Thyroid gland (tissue), 4 donors: ENCODE data around the gene SPNS3. TPM values are rescaled to one million over a fixed set of nuclear protein-coding genes. Genes with fewer than 3 reads are reported as not detected.

ENCODE experiments used
- DNase-seq, 2 donors: peaks; one replicate each; pipeline ENCODE4 v3.0.0-alpha.2; 2019
- H3K27ac ChIP-seq, 3 donors: fragments of 200-600 bp; sonication (generic); 1 replicate in 2 of 3; 2 replicates in 1 of 3; pipeline ENCODE4 v1.5.1; 2016 to 2019; ENCODE audit warnings: mild to moderate bottlenecking in 1 of 3, moderate library complexity in 1 of 3
- H3K27me3 ChIP-seq: fragments of 200-600 bp; sonication (generic); one replicate; pipeline ENCODE4 v1.5.1; 2019
- H3K36me3 ChIP-seq, 2 donors: fragments of 200-600 bp; sonication (generic); one replicate each; pipeline ENCODE4 v1.5.1; 2016 to 2019
- H3K4me1 ChIP-seq, 2 donors: fragments of 200-600 bp; sonication (generic); one replicate each; pipeline ENCODE4 v1.5.1; 2017 to 2019
- H3K4me3 ChIP-seq, 3 donors: fragments of 200-600 bp; sonication (generic); replicated peaks in 1 of 3; 1 replicate in 2 of 3; 2 replicates in 1 of 3; pipeline ENCODE4 v1.5.1; 2016; ENCODE audit warnings: mild to moderate bottlenecking in 1 of 3
- H3K9me3 ChIP-seq: fragments of 200-600 bp; sonication (generic); one replicate; pipeline ENCODE4 v1.5.1; 2017
- POLR2A ChIP-seq, 2 donors: fragments of 450-650 bp; IDR thresholded peaks; one replicate each; pipeline ENCODE4 v1.6.1; 2017; ENCODE audit warnings: antibody characterized with exemption in 2 of 2, mild to moderate bottlenecking in 2 of 2, moderate library complexity in 1 of 2
- WGBS, 2 donors: methylation state at CpG; one replicate each; pipeline ENCODE4 v1.1.5; 2017; 5-methylcytosine and 5-hydroxymethylcytosine counted together
- intact Hi-C: fragments of 100-400 bp; cut with DNase I; formaldehyde crosslinking; loops from one replicate; pipeline ENCODE4 v1.15.1; 2023
- total RNA-seq, 4 donors: library from RNA; depleted of rRNA; stranded (reverse); fragments of >200 nt; gene quantifications; one replicate each; pipeline ENCODE4 v1.2.3, GENCODE V29; 2016
- TF ChIP-seq, protein P1 (sequence below), 6 experiments: fragments of 200-600 bp in 3 of 6; fragments of 450-650 bp in 3 of 6; sonication (generic) in 3 of 6; IDR thresholded peaks; one replicate each; pipeline ENCODE4 v1.5.1; 2016 to 2019; ENCODE audit warnings: antibody characterized with exemption in 6 of 6, mild to moderate bottlenecking in 2 of 6, inconsistent platforms in 1 of 6, moderate library complexity in 1 of 6

SPNS3 gene
- total RNA-seq, 4 donors from 2014 or later: 0.54 TPM; not detected in 3

- TF ChIP-seq POLR2A (IDR thresholded peaks at IDR 0.05): no peak
- TF ChIP-seq, protein P1, sequence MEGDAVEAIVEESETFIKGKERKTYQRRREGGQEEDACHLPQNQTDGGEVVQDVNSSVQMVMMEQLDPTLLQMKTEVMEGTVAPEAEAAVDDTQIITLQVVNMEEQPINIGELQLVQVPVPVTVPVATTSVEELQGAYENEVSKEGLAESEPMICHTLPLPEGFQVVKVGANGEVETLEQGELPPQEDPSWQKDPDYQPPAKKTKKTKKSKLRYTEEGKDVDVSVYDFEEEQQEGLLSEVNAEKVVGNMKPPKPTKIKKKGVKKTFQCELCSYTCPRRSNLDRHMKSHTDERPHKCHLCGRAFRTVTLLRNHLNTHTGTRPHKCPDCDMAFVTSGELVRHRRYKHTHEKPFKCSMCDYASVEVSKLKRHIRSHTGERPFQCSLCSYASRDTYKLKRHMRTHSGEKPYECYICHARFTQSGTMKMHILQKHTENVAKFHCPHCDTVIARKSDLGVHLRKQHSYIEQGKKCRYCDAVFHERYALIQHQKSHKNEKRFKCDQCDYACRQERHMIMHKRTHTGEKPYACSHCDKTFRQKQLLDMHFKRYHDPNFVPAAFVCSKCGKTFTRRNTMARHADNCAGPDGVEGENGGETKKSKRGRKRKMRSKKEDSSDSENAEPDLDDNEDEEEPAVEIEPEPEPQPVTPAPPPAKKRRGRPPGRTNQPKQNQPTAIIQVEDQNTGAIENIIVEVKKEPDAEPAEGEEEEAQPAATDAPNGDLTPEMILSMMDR (IDR thresholded peaks at IDR 0.05): no peak
- DNase-seq: no peak
- Histone ChIP-seq H3K27ac (no peak overlapping the region), H3K9me3 (no peaks in the 10 kb centered on the region), H3K27me3 (no peaks in the 10 kb centered on the region), H3K36me3 (no peaks in the 10 kb centered on the region), H3K4me1 (peaks cover 0 to 5% of the 10 kb centered on the region in 2 donors), H3K4me3 (no peak overlapping the region)
- 63 to 65% methylated on average over 6 of the region's 6 CpGs for WGBS, 2 donors
- intact Hi-C loops: loop anchor here (10.0 kb wide), 1 partner anchor 91 kb away; no protein-coding TSS in a partner anchor
Measured at GRCh38 chr17:4443476-4443875, 9.7 kb downstream of the SPNS3 start.

GRCh38 chr17:4444782-4445473, 11.2 kb downstream of the SPNS3 start:
- no peak for TF ChIP-seq POLR2A (IDR thresholded peaks at IDR 0.05)
- TF ChIP-seq, protein P1 (IDR thresholded peaks at IDR 0.05): no peak
- 84% methylated on average over 16 to 18 of the region's 18 CpGs for WGBS, 2 donors
- no peaks in the 10 kb centered on the region for H3K27me3 ChIP-seq
- intact Hi-C loops: loop anchor here (10.0 kb wide), 1 partner anchor 90 kb away; no protein-coding TSS in a partner anchor
- DNase-seq: no peak
- no peaks in the 10 kb centered on the region for H3K9me3 ChIP-seq
- no peak overlapping the region for H3K27ac ChIP-seq
- H3K4me3 ChIP-seq: no peak overlapping the region
- peaks cover 0 to 12% of the 10 kb centered on the region in 2 donors for H3K4me1 ChIP-seq
- H3K36me3 ChIP-seq: no peaks in the 10 kb centered on the region

- WGBS, 2 donors: 87 to 97% methylated on average over 10 to 13 of the region's 13 CpGs
- intact Hi-C loops: loop anchor here (10.0 kb wide), 1 partner anchor 89 kb away; no protein-coding TSS in a partner anchor
- DNase-seq: no peak
Measured at GRCh38 chr17:4445731-4446130, 12.0 kb downstream of the SPNS3 start.

GRCh38 chr17:4446326-4447071, 12.8 kb downstream of the SPNS3 start:
- 65 to 95% methylated on average over 10 to 11 of the region's 20 CpGs for WGBS, 2 donors
- intact Hi-C loops: loop anchor here (10.0 kb wide), 1 partner anchor 88 kb away; no protein-coding TSS in a partner anchor
- H3K4me3 ChIP-seq: no peak overlapping the region
- TF ChIP-seq POLR2A (IDR thresholded peaks at IDR 0.05): no peak
- TF ChIP-seq, protein P1 (IDR thresholded peaks at IDR 0.05): no peak
- no peaks in the 10 kb centered on the region for H3K36me3 ChIP-seq
- peak in 1 of 2 donors; percentile 8 for DNase-seq
- no peak overlapping the region for H3K27ac ChIP-seq
- H3K4me1 ChIP-seq: peaks cover 0 to 13% of the 10 kb centered on the region in 2 donors
- H3K27me3 ChIP-seq: no peaks in the 10 kb centered on the region
- no peaks in the 10 kb centered on the region for H3K9me3 ChIP-seq

More at GRCh38 chr17:4445731-4446130, 12.0 kb downstream of the SPNS3 start:
- Histone ChIP-seq H3K4me1 (peaks cover 0 to 13% of the 10 kb centered on the region in 2 donors), H3K36me3 (no peaks in the 10 kb centered on the region), H3K27me3 (no peaks in the 10 kb centered on the region), H3K4me3 (no peak overlapping the region), H3K27ac (no peak overlapping the region), H3K9me3 (no peaks in the 10 kb centered on the region)
- TF ChIP-seq, protein P1 (IDR thresholded peaks at IDR 0.05): no peak
- no peak for TF ChIP-seq POLR2A (IDR thresholded peaks at IDR 0.05)
